Upper lobe of right lung (tissue), 1 donor: ENCODE data around the gene NECAP2. TPM values are rescaled to one million over a fixed set of nuclear protein-coding genes. Genes with fewer than 3 reads are reported as not detected.

Source experiments
- ATAC-seq: fragments of 200-7000 bp; cut with Tn5 transposase; one replicate; pipeline ENCODE4 v1.9.1; 2020; ENCODE audit warnings: mild to moderate bottlenecking, moderate library complexity
- DNase-seq: peaks from one replicate; pipeline ENCODE4 v3.0.0-alpha.2; 2020
- H3K27ac ChIP-seq: fragments of 200-600 bp; one replicate; pipeline ENCODE4 v1.8.0; 2022
- H3K27me3 ChIP-seq: fragments of 200-600 bp; one replicate; pipeline ENCODE4 v1.8.0; 2022; ENCODE audit warnings: mild to moderate bottlenecking
- H3K36me3 ChIP-seq: fragments of 200-600 bp; one replicate; pipeline ENCODE4 v1.8.0; 2022
- H3K4me1 ChIP-seq: fragments of 200-600 bp; one replicate; pipeline ENCODE4 v1.8.0; 2022
- H3K4me3 ChIP-seq: fragments of 200-600 bp; one replicate; pipeline ENCODE4 v1.8.0; 2022; ENCODE audit warnings: mild to moderate bottlenecking
- H3K9me3 ChIP-seq: fragments of 200-600 bp; one replicate; pipeline ENCODE4 v1.8.0; 2022
- intact Hi-C: fragments of 100-400 bp; cut with DNase I; formaldehyde crosslinking; loops from one replicate; pipeline ENCODE4 v1.11.0; 2022
- total RNA-seq: library from RNA; stranded (reverse); fragmentation: NEBNext Ultra II Directional; extraction: Animal tissue kit (Norgen Biotek cat#: 25700); gene quantifications from one replicate; pipeline ENCODE4 v1.2.1, GENCODE V29; 2021
- TF ChIP-seq, protein P1 (sequence below): fragments of 200-600 bp; IDR thresholded peaks from one replicate; pipeline ENCODE4 v1.8.0; 2022; ENCODE audit warnings: antibody characterized with exemption
- donor health status: DM: no; HTN: yes; CAD: no; lungs with severe emphysema.

NECAP2 gene
- total RNA-seq, 1 donor from 2014 or later, result 78.1 TPM

- Histone ChIP-seq H3K27me3 (no peaks in the 10 kb centered on the region), H3K9me3 (no peaks in the 10 kb centered on the region), H3K36me3 (no peaks in the 10 kb centered on the region), H3K27ac (no peak overlapping the region), H3K4me1 (peaks cover 6% of the 10 kb centered on the region), H3K4me3 (no peak overlapping the region)
- no peak for ATAC-seq
- intact Hi-C loops, result no loop called here
- DNase-seq, result no peak
- TF ChIP-seq, protein P1, sequence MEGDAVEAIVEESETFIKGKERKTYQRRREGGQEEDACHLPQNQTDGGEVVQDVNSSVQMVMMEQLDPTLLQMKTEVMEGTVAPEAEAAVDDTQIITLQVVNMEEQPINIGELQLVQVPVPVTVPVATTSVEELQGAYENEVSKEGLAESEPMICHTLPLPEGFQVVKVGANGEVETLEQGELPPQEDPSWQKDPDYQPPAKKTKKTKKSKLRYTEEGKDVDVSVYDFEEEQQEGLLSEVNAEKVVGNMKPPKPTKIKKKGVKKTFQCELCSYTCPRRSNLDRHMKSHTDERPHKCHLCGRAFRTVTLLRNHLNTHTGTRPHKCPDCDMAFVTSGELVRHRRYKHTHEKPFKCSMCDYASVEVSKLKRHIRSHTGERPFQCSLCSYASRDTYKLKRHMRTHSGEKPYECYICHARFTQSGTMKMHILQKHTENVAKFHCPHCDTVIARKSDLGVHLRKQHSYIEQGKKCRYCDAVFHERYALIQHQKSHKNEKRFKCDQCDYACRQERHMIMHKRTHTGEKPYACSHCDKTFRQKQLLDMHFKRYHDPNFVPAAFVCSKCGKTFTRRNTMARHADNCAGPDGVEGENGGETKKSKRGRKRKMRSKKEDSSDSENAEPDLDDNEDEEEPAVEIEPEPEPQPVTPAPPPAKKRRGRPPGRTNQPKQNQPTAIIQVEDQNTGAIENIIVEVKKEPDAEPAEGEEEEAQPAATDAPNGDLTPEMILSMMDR, result no peak
These were observed 6.5 kb upstream of the NECAP2 start for GRCh38 chr1:16434007-16434406.

DNA sequence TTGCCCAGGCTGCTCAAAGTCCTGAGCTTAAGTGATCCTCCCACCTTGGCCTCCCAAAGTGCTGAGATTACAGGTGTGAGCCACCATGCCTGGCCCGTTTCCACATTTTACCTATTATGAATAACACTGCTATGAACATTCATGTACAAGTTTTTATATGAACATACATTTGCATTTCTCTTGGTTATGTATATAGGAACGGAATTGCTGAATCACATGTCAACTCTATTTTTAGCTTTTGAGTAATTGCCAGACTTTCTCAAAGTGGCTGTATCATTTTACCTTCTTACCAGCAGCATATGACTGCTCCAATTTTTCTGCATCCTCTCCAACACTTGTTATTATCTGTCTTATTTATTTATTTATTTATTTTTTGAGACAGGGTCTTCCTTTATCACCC lies 6.0 kb upstream of the NECAP2 start:
- TF ChIP-seq, protein P1, result no peak
- Histone ChIP-seq H3K27ac (no peak overlapping the region), H3K4me1 (peaks cover 6% of the 10 kb centered on the region), H3K27me3 (no peaks in the 10 kb centered on the region), H3K4me3 (no peak overlapping the region), H3K36me3 (no peaks in the 10 kb centered on the region), H3K9me3 (no peaks in the 10 kb centered on the region)
- intact Hi-C loops, result no loop called here
- ATAC-seq (no peak), DNase-seq (no peak)

DNA sequence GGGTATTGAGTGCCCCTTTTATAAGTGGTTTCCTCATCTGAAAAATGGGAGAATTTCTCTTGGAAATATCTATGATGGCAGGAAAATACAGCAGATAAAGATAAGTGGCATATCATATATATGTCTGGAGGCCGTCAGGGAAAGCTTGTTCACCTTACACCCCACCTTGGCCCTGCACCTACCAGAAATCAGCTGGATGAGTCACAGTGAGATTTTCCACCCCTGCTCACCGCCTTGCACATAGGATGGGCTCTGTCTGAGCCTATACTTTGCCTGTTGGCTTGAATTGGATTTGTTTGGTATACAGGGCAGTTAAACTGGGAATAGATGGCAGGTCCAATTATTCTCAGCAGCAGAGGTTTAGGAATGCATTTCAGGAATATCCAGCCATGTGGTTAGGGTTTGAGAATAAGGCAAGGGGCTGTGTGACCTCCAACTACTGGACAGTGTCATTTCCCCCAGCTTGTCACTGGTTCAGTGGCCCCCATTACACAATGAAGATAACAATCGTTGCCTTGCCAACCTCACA lies 3.5 kb upstream of the NECAP2 start, which contains the start of gene SPATA21:
Gene SPATA21, minus strand, starts transcription at position 479 of the 529 bp plus-strand sequence. CDS start 6,053 bp downstream, outside the sequence.
- H3K27me3 ChIP-seq, result no peaks in the 10 kb centered on the region
- H3K9me3 ChIP-seq, result no peaks in the 10 kb centered on the region
- ATAC-seq, result no peak
- intact Hi-C loops, result no loop called here
- no peaks in the 10 kb centered on the region for H3K36me3 ChIP-seq
- TF ChIP-seq, protein P1, result no peak
- no peak within 1 kb of the TSS for H3K4me3 ChIP-seq
- no peak for DNase-seq
- H3K27ac ChIP-seq, result no peak within 1 kb of the TSS
- H3K4me1 ChIP-seq, result peaks cover 11% of the 10 kb centered on the region

GRCh38 chr1:16438516-16438915 lies 2.0 kb upstream of the NECAP2 start:
- TF ChIP-seq, protein P1, result no peak
- Histone ChIP-seq H3K9me3 (no peaks in the 10 kb centered on the region), H3K4me3 (no peak overlapping the region), H3K27me3 (no peaks in the 10 kb centered on the region), H3K4me1 (peaks cover 21% of the 10 kb centered on the region), H3K27ac (no peak overlapping the region), H3K36me3 (peaks cover 9% of the 10 kb centered on the region)
- intact Hi-C loops, result no loop called here
- ATAC-seq (no peak), DNase-seq (no peak)

DNA sequence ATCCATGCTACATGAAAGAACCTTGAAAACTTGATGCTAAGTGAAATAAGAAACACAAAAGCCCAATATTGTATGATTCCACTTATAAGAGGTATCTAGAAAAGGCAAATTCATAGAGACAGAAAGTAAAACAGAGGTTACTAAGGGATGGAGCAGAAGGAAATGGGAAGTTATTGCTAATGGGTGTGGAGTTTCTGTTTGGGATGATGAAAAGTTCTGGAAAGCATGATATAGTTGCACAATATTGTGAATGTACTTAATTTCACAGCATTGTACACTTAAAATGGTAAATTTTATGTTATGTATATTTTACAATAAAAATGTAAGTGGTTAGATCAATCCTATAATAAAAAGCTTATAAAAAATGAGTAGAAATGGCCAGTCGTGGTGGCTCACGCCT lies 1.6 kb upstream of the NECAP2 start:
- H3K27ac ChIP-seq, result no peak overlapping the region

More for the DNA sequence above, 1.6 kb upstream of the NECAP2 start:
- H3K36me3 ChIP-seq, result peaks cover 13% of the 10 kb centered on the region
- intact Hi-C loops, result no loop called here
- no peaks in the 10 kb centered on the region for H3K9me3 ChIP-seq
- DNase-seq (no peak), ATAC-seq (no peak)
- H3K4me3 ChIP-seq, result no peak overlapping the region
- no peaks in the 10 kb centered on the region for H3K27me3 ChIP-seq
- H3K4me1 ChIP-seq, result peaks cover 22% of the 10 kb centered on the region
- TF ChIP-seq, protein P1, result no peak
